Measurements from ENCODE around the gene CDC42BPB. TPM values are rescaled to one million over a fixed set of nuclear protein-coding genes. Genes with fewer than 3 reads are reported as not detected.

CDC42BPB gene
- total and polyA plus RNA-seq, 2 of the 4 experiments (the other 2 are of a cell fraction): 49.1 to 81.4 TPM

- H4K5ac ChIP-seq (ENCODE audit: low read depth, low read length): no peak overlapping the region
- POLR2A ChIA-PET (ENCODE audit: unreplicated experiment): no interaction called here
- H3K56ac ChIP-seq (ENCODE audit: extremely low read depth, insufficient read depth, low read length): no peak overlapping the region
- H3K23ac ChIP-seq (ENCODE audit: low read depth, low read length): no peak overlapping the region
- H4K8ac ChIP-seq (ENCODE audit: low read depth in 2 of 2, low read length in 2 of 2): no peak overlapping the region
- no peak overlapping the region for H2BK20ac ChIP-seq (ENCODE audit: low read depth, low read length)
- no peak overlapping the region for H3K14ac ChIP-seq (replicated peaks; ENCODE audit: low read depth, low read length)
- H3K9me3 ChIP-seq (ENCODE audit: control insufficient read depth, insufficient read depth, low read length): no peaks in the 10 kb centered on the region
- H3K4me3 ChIP-seq (ENCODE audit: insufficient read depth, low read depth, low read length): no peak overlapping the region
- H3K27ac ChIP-seq (ENCODE audit: insufficient read depth, low read length): no peak overlapping the region
- no peak for ATAC-seq (ENCODE audit: low read depth)
- no peak overlapping the region for H2AK9ac ChIP-seq (replicated peaks; ENCODE audit: low read depth, low read length, poor library complexity)
- dilution Hi-C loops (cut with HindIII; ENCODE audit: low sequenced_read_pairs, unreplicated experiment): no loop called here
- no peak for DNase-seq
- no peak overlapping the region for H2BK5ac ChIP-seq (ENCODE audit: low read depth, low read length, poor library complexity, severe bottlenecking)
- H3K4me1 ChIP-seq (ENCODE audit: control insufficient read depth, insufficient read depth, low read length): no peaks in the 10 kb centered on the region
- no peak overlapping the region for H3K4ac ChIP-seq (ENCODE audit: low read depth, low read length)
- WGBS, 2 experiments (ENCODE audit: extremely low coverage in 2 of 2, insufficient read length in 1 of 2): no CpG with 5 or more reads among the region's 7 CpGs
- CTCF ChIA-PET: no interaction called here
- H4K91ac ChIP-seq (ENCODE audit: insufficient read depth, low read depth, low read length): no peak overlapping the region
- no peak for TF ChIP-seq USF2 (IDR thresholded peaks at IDR 0.05; ENCODE audit: low read depth, low read length)
- no peak overlapping the region for H2AK5ac ChIP-seq (ENCODE audit: low read depth, low read length)
- no peak overlapping the region for H3K4me2 ChIP-seq (ENCODE audit: low read depth, low read length)
- no TSS peak for BruUV-seq (replicated peaks)
- H3K36me3 ChIP-seq (ENCODE audit: control insufficient read depth, insufficient read depth, low read length): peaks cover 33% of the 10 kb centered on the region
- peaks cover 0 to 5% of the 10 kb centered on the region in 2 experiments; a peak in 1 of 4 replicates for H3K79me1 ChIP-seq (ENCODE audit: low read depth in 1 of 2, low read length in 2 of 2)
- no peak overlapping the region for H2BK15ac ChIP-seq (ENCODE audit: low read depth, low read length)
- intact Hi-C loops (cut with micrococcal nuclease): no loop called here
- H3K18ac ChIP-seq (ENCODE audit: low read depth, low read length): no peak overlapping the region
- no peak overlapping the region for H3K9ac ChIP-seq (ENCODE audit: low read depth, low read length)
- no peak overlapping the region for H2BK120ac ChIP-seq (ENCODE audit: low read depth, low read length)
- H4K20me1 ChIP-seq (ENCODE audit: insufficient read depth, low read length): no peaks in the 10 kb centered on the region
- peaks cover 2% of the 10 kb centered on the region for H3K9me1 ChIP-seq (ENCODE audit: insufficient read depth, low read length)
- no peaks in the 10 kb centered on the region for H3K27me3 ChIP-seq (ENCODE audit: control insufficient read depth, insufficient read depth, low read length)
- in situ Hi-C loops (cut with MboI; ENCODE audit: low sequenced_read_pairs): no loop called here
- no peak overlapping the region for H2AFZ ChIP-seq (replicated peaks; ENCODE audit: low read length, poor library complexity)
Observed at GRCh38 chr14:102902086-102902485, 155.3 kb downstream of the CDC42BPB start.
